ENCODE results near the gene FCSK.
"Not testable (repeated sequence)": the region's sequence is repeated elsewhere in the genome, so short reads cannot be mapped to it uniquely, and the experiment has no call there.

FCSK gene

DNA sequence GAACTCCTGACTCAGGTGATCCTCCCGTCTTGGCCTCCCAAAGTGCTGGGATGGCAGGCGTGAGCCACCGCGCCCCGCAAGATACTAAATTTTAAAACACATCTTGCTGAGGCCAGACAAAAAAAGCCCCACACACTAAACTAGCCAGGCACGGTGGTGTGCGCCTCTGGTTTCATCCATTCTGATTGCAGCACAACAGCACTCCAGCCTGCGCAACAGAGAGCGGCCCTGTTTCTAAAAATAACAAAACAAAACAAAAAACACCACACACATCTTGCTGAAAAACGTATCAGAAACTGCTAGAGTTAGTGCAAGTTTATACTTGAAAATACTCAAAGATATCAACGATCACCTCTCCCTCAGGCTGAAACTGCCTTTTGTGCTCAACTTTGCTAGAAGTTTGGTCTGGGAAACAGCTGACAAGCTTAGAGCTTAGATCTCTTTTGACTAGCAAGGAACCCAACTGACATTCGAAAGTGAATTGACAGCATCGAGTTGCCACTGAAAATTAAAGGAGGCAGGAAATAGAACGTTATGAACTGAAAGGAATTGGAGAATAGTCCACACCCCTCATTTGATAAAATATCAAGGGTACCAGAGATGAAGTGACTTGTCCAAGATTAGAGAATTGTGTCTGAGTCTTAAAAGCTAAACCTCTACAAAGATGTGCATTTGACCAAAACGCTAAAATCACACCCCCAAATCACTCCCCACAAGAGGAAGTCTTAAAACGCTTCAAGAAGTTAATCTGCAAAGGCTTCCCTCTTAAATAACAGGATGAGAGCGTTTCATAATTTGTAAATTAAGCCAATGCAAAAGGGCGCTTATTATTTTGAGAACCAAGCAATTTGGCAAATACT lies 68.1 kb downstream of the FCSK start:
- Histone ChIP-seq H3K9ac (ENCODE audit: low read depth, low read length) (peak overlapping the region; percentile 100), H3K4me3 (ENCODE audit: low read length) (peak overlapping the region; percentile 100), H3K27ac (ENCODE audit: low read depth, low read length) (peak overlapping the region; percentile 91), H3K9me3 (ENCODE audit: insufficient read depth, low read depth, low read length) (no peaks in the 10 kb centered on the region), H3K27me3 (ENCODE audit: insufficient read depth, low read length) (no peaks in the 10 kb centered on the region), H3K4me1 (ENCODE audit: insufficient read depth, low read length) (peaks cover 18% of the 10 kb centered on the region), H3K36me3 (ENCODE audit: insufficient read depth, low read length) (peaks cover 34% of the 10 kb centered on the region)
- 65% methylated on average over 18 of the region's 18 CpGs for WGBS

DNA sequence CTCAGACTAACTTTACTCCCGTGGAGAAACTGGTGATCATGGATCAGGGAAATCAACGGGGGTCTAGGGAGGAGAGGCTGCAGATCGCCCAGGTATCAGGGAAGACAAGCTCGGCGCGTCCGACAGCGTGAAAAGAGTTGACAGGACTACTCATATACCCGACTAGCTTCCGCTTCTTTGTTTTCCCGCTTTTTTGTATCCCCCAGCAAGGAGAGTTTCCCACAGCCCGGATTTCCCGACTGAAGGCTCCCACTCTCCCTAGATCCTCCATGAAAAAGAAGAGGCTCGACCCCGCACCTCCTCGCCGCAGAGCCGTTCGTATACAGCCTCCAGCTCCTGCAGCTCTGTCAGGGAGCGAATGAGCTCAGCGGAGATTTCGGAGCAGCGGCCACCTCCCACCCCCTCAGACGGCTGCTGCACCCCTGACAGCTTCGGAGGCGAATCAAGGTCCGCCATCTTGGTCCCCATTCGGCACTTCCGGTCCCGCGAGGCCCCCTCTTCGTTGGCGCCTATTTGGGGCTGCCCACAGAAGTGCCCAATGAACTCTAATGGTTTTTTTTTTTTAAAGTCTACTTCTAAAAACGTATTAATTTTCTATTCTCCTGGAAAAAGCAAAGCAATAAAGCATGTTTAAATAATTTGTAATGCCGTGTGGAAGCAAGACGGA lies 68.8 kb downstream of the FCSK start, which contains the start of gene COG4:
TSS of gene COG4 (minus strand) at position 479 of the 667 bp plus-strand sequence. CDS start at position 468, 11 bp downstream.
- peak within 1 kb of the TSS; percentile 100 for H3K9ac ChIP-seq (ENCODE audit: low read depth, low read length)
- peak within 1 kb of the TSS; percentile 91 for H3K27ac ChIP-seq (ENCODE audit: low read depth, low read length)
- peaks cover 18% of the 10 kb centered on the region for H3K4me1 ChIP-seq (ENCODE audit: insufficient read depth, low read length)
- H3K4me3 ChIP-seq (ENCODE audit: low read length): peak within 1 kb of the TSS; percentile 100
- no peaks in the 10 kb centered on the region for H3K27me3 ChIP-seq (ENCODE audit: insufficient read depth, low read length)
- H3K9me3 ChIP-seq (ENCODE audit: insufficient read depth, low read depth, low read length): no peaks in the 10 kb centered on the region
- peaks cover 36% of the 10 kb centered on the region for H3K36me3 ChIP-seq (ENCODE audit: insufficient read depth, low read length)
- 0% methylated on average over 33 of the region's 36 CpGs for WGBS

DNA sequence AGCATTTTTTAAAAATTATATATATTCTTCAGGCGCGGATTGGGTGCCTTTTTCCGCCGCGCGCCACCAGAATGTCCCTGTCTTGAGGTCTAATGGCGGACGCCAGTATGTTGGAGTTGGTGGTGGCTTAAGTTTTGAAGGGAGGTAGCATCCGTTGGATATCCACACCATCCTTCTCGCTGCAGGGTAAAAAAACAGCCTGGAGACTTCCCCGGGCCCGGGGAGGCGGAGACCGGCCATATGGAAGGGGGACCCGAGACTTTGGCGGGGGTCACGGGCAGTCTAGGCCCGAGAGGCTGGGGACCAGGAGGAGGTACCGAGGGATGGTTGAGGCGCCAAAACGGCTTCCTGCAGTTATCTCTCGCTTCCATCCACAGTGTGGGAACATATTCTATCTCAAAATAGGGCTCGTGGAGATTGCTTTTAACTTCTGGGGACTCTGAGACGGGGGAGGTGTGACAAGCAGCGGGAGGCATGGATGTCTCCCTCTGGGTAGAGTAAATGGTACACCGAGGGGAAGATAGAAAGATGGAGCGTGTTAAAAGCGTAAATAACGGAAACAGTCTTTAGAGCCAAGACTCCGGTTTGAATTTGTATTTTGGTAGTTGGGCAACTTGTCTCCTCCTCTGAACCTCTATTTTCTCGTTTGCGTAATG lies 69.5 kb downstream of the FCSK start, which contains the start of gene SF3B3:
TSS of gene SF3B3 (plus strand) at position 74 of the 656 bp plus-strand sequence. CDS start 2,841 bp downstream, outside the sequence.
- no peaks in the 10 kb centered on the region for H3K9me3 ChIP-seq (ENCODE audit: insufficient read depth, low read depth, low read length)
- H3K27me3 ChIP-seq (ENCODE audit: insufficient read depth, low read length): no peaks in the 10 kb centered on the region
- under 1% methylated on average over 32 of the region's 32 CpGs for WGBS
- H3K36me3 ChIP-seq (ENCODE audit: insufficient read depth, low read length): peaks cover 42% of the 10 kb centered on the region
- peak within 1 kb of the TSS; percentile 91 for H3K27ac ChIP-seq (ENCODE audit: low read depth, low read length)
- peak within 1 kb of the TSS; percentile 100 for H3K4me3 ChIP-seq (ENCODE audit: low read length)
- H3K4me1 ChIP-seq (ENCODE audit: insufficient read depth, low read length): peaks cover 18% of the 10 kb centered on the region
- peak within 1 kb of the TSS; percentile 100 for H3K9ac ChIP-seq (ENCODE audit: low read depth, low read length)

DNA sequence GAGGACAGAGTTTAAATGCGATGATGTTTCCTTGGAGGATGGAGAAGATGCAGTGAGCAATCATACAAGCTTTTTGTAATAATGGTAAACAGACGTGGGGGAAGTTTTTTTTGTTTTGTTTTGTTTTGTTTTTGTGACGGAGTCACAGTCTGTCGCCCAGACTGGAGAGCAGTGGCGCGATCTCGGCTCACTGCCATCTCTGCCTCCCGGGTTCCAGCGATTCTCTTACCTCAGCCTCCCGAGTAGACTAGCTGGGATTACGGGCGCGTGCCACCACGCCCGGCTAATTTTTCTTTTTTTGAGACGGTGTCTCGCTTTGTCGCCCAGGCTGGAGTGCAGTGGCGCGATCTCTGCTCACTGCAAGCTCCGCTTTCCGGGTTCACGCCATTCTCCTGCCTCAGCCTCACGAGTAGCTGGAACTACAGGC lies 70.0 kb downstream of the FCSK start:
- peaks cover 18% of the 10 kb centered on the region for H3K4me1 ChIP-seq (ENCODE audit: insufficient read depth, low read length)
- WGBS: 1% methylated on average over 24 of the region's 24 CpGs

DNA sequence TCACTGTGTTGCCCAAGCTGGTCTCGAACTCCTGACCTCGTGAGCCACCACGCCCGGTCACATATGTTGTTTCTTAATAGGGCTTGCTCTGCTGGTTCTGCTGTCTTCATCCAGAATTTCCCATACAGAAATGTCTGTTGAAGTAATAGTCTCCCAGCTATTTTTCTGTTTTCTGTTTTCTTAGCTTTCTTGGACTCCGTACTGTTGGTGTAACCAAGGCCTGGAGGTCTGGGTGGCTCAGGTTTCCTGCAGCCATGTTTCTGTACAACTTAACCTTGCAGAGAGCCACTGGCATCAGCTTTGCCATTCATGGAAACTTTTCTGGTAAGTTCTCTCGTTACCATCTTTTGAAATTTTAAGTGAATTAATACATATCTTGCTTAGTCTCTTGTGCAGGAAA lies 72.0 kb downstream of the FCSK start:
- peaks cover 65% of the 10 kb centered on the region for H3K36me3 ChIP-seq (ENCODE audit: insufficient read depth, low read length)

More for the DNA sequence above, 70.0 kb downstream of the FCSK start:
- Histone ChIP-seq H3K36me3 (ENCODE audit: insufficient read depth, low read length) (peaks cover 46% of the 10 kb centered on the region), H3K4me3 (ENCODE audit: low read length) (peak overlapping the region; percentile 100), H3K9ac (ENCODE audit: low read depth, low read length) (peak overlapping the region; percentile 100), H3K27ac (ENCODE audit: low read depth, low read length) (peak overlapping the region; percentile 91)
- not testable (repeated sequence) for H3K27me3 ChIP-seq (ENCODE audit: insufficient read depth, low read length); H3K9me3 ChIP-seq (ENCODE audit: insufficient read depth, low read depth, low read length)

DNA sequence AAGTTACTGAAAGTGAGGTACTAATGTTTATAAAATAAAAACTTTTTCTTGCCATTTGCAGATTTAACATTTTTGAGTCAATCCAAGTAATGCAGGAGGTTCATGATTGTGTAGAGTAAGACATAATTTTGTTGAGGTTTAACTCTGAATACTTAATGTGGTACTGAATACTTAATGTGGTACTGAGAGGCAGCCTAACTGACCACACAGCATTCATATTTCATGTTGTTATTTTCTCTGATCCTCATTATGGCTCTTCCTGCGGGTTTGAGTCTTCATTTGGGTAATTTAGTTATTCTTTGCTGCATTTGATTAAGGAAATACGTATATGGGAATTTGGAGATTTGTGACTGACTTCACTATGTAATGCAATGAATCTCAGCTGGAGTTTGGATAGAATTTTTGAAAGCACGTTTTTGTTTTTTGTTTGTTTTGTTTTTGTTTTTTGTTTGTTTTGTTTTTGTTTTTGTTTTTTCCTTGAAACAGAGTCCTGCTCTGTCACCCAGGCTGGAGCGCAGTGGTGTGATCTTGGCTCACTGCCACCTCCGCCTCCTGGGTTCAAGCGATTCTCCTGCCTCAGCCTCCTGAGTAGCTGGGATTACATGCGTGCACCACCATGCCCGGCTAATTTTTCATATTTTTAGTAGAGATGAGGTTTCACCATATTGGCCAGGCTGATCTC lies 73.1 kb downstream of the FCSK start:
- no peaks in the 10 kb centered on the region for H3K27me3 ChIP-seq (ENCODE audit: insufficient read depth, low read length)
- H3K4me3 ChIP-seq (ENCODE audit: low read length): peak overlapping the region; percentile 31; the same call in 1 of the 2 replicates
- H3K36me3 ChIP-seq (ENCODE audit: insufficient read depth, low read length): peaks cover 75% of the 10 kb centered on the region
- H3K27ac ChIP-seq (ENCODE audit: low read depth, low read length): no peak overlapping the region
- no peak overlapping the region for H3K9ac ChIP-seq (ENCODE audit: low read depth, low read length)
- peaks cover 16% of the 10 kb centered on the region for H3K4me1 ChIP-seq (ENCODE audit: insufficient read depth, low read length)
- 96% methylated on average over 8 of the region's 8 CpGs for WGBS
- H3K9me3 ChIP-seq (ENCODE audit: insufficient read depth, low read depth, low read length): no peaks in the 10 kb centered on the region

More for the DNA sequence above, 72.0 kb downstream of the FCSK start:
- peak overlapping the region; percentile 31; the same call in 1 of the 2 replicates for H3K4me3 ChIP-seq (ENCODE audit: low read length)
- no peak overlapping the region for H3K27ac ChIP-seq (ENCODE audit: low read depth, low read length)
- WGBS: 87% methylated on average over 6 of the region's 6 CpGs
- H3K27me3 ChIP-seq (ENCODE audit: insufficient read depth, low read length): no peaks in the 10 kb centered on the region
- H3K9ac ChIP-seq (ENCODE audit: low read depth, low read length): no peak overlapping the region; the same call in 1 of the 2 replicates
- no peaks in the 10 kb centered on the region for H3K9me3 ChIP-seq (ENCODE audit: insufficient read depth, low read depth, low read length)
- peaks cover 18% of the 10 kb centered on the region for H3K4me1 ChIP-seq (ENCODE audit: insufficient read depth, low read length)

DNA sequence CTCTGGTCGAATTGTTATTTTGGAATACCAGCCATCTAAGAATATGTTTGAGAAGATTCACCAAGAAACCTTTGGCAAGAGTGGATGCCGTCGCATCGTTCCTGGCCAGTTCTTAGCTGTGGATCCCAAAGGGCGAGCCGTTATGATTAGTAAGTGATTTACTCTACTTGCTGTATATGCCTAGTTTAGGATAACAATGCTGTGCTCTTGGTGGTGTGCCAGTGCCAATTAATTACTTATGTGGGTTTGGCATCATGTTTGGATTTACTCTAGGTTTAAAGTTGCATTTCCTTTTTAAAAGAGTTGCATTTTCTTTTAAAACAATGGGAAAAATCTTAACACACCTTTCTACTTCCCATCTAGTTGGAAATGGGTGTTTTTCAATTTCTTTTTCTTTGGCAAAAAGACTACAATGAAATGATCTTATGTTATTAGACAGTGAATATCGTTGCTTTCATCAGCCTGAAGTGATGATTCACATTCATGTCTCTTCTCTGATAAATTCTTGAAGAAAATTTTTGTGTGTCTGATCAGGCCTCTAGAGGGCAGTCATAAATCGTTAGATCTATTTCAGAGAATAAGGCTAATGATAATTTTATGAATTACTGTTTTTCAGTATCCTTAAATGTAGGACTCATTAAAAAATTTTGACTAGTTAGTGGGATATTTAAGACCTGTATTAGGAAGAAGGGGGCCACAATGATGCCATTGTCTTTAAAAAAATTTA lies 74.8 kb downstream of the FCSK start:
- no peaks in the 10 kb centered on the region for H3K27me3 ChIP-seq (ENCODE audit: insufficient read depth, low read length)
- peaks cover 14% of the 10 kb centered on the region for H3K4me1 ChIP-seq (ENCODE audit: insufficient read depth, low read length)
- H3K36me3 ChIP-seq (ENCODE audit: insufficient read depth, low read length): peaks cover 93% of the 10 kb centered on the region
- H3K27ac ChIP-seq (ENCODE audit: low read depth, low read length): no peak overlapping the region
- no peak overlapping the region for H3K4me3 ChIP-seq (ENCODE audit: low read length)
- 0 out of 2 replicates have a peak overlapping the region, but pooled peaks have one; percentile 5 for H3K9ac ChIP-seq (ENCODE audit: low read depth, low read length)
- WGBS: 94% methylated on average over 8 of the region's 8 CpGs
- no peaks in the 10 kb centered on the region for H3K9me3 ChIP-seq (ENCODE audit: insufficient read depth, low read depth, low read length)
